ENCODE data around the gene OR52A1. TPM values are rescaled to one million over a fixed set of nuclear protein-coding genes. Genes with fewer than 3 reads are reported as not detected.
"Not testable (repeated sequence)": the region's sequence is repeated elsewhere in the genome, so short reads cannot be mapped to it uniquely, and the experiment has no call there.

OR52A1 gene
- total RNA-seq, 2 experiments from 2014 or later: not detected

- no peak for DNase-seq (ENCODE audit: low spot score)
- TF ChIP-seq EZH2phosphoT487 (IDR thresholded peaks at IDR 0.05; ENCODE audit: borderline replicate concordance, low read depth, low read length) (no peak), CTCF (conservative IDR thresholded peaks at IDR 0.05; ENCODE audit: low read length) (no peak)
- no peaks in the 10 kb centered on the region for H3K9me2 ChIP-seq (ENCODE audit: insufficient read depth, low read length)
- H3K4me3 ChIP-seq (ENCODE audit: low read depth, low read length, poor library complexity, severe bottlenecking): no peak overlapping the region
- no peak overlapping the region for H3K4me2 ChIP-seq (ENCODE audit: low read length)
- no TSS peak for BruUV-seq (replicated peaks)
- no peaks in the 10 kb centered on the region for H3K4me1 ChIP-seq (ENCODE audit: insufficient read depth, low read length, poor library complexity, severe bottlenecking)
- no peaks in the 10 kb centered on the region for H3K36me3 ChIP-seq (ENCODE audit: insufficient read depth, low read length)
- no peak overlapping the region for H2AFZ ChIP-seq (ENCODE audit: low read length)
- no peaks in the 10 kb centered on the region for H3K9me3 ChIP-seq (ENCODE audit: low read length)
- intact Hi-C loops (cut with micrococcal nuclease; ENCODE audit: unreplicated experiment): no loop called here
- no peaks in the 10 kb centered on the region; the same call in 1 of the 2 replicates for H3K79me2 ChIP-seq (ENCODE audit: insufficient read depth, low read depth, low read length)
- ChIA-PET POLR2A (interaction anchor here (0.6 to 1.7 kb wide), 2 partner anchors 10 to 583 kb away, joined by 3 to 7 read pairs; no protein-coding TSS in a partner anchor), CTCF (ENCODE audit: unreplicated experiment) (no interaction called here)
- H3K27ac ChIP-seq (ENCODE audit: low read depth, low read length, poor library complexity, severe bottlenecking): no peak overlapping the region
- H4K20me1 ChIP-seq (ENCODE audit: insufficient read depth, low read length): no peaks in the 10 kb centered on the region
These were observed 754 bp downstream of the OR52A1 start for GRCh38 chr11:5153574-5154431.

- Histone ChIP-seq H3K79me2 (ENCODE audit: insufficient read depth, low read depth, low read length) (no peaks in the 10 kb centered on the region; the same call in 1 of the 2 replicates), H3K27ac (ENCODE audit: low read depth, low read length, poor library complexity, severe bottlenecking) (no peak overlapping the region), H3K36me3 (ENCODE audit: insufficient read depth, low read length) (no peaks in the 10 kb centered on the region), H3K4me2 (ENCODE audit: low read length) (no peak overlapping the region), H3K4me1 (ENCODE audit: insufficient read depth, low read length, poor library complexity, severe bottlenecking) (no peaks in the 10 kb centered on the region), H3K4me3 (ENCODE audit: low read depth, low read length, poor library complexity, severe bottlenecking) (no peak overlapping the region), H3K9me3 (ENCODE audit: low read length) (no peaks in the 10 kb centered on the region), H4K20me1 (ENCODE audit: insufficient read depth, low read length) (no peaks in the 10 kb centered on the region), H3K9me2 (ENCODE audit: insufficient read depth, low read length) (no peaks in the 10 kb centered on the region), H2AFZ (ENCODE audit: low read length) (no peak overlapping the region)
- no TSS peak for BruUV-seq (replicated peaks)
- POLR2A ChIA-PET: no interaction called here
- TF ChIP-seq CTCF (conservative IDR thresholded peaks at IDR 0.05; ENCODE audit: low read length): no peak
- no peak for TF ChIP-seq EZH2phosphoT487 (IDR thresholded peaks at IDR 0.05; ENCODE audit: borderline replicate concordance, low read depth, low read length)
- DNase-seq (ENCODE audit: low spot score): no peak
- intact Hi-C loops (cut with micrococcal nuclease; ENCODE audit: unreplicated experiment): no loop called here
- CTCF ChIA-PET (ENCODE audit: unreplicated experiment): no interaction called here
These were observed 2.8 kb downstream of the OR52A1 start for GRCh38 chr11:5151713-5152153.

- H2AFZ ChIP-seq (ENCODE audit: low read length); DNase-seq (ENCODE audit: low spot score); H3K9me2 ChIP-seq (ENCODE audit: insufficient read depth, low read length); H4K20me1 ChIP-seq (ENCODE audit: insufficient read depth, low read length); intact Hi-C loops (cut with micrococcal nuclease; ENCODE audit: unreplicated experiment); H3K4me2 ChIP-seq (ENCODE audit: low read length); H3K9me3 ChIP-seq (ENCODE audit: low read length); H3K79me2 ChIP-seq (ENCODE audit: insufficient read depth, low read depth, low read length); BruUV-seq (replicated peaks); CTCF ChIA-PET (ENCODE audit: unreplicated experiment); H3K36me3 ChIP-seq (ENCODE audit: insufficient read depth, low read length); H3K27ac ChIP-seq (ENCODE audit: low read depth, low read length, poor library complexity, severe bottlenecking); H3K4me3 ChIP-seq (ENCODE audit: low read depth, low read length, poor library complexity, severe bottlenecking); H3K4me1 ChIP-seq (ENCODE audit: insufficient read depth, low read length, poor library complexity, severe bottlenecking): not testable (repeated sequence)
- POLR2A ChIA-PET: interaction anchor here (1.7 kb wide), 1 partner anchor 10 kb away, joined by 7 read pairs; the partner anchor contains the start of gene OR52A1
These were observed 10.4 kb downstream of the OR52A1 start for GRCh38 chr11:5144206-5144605.

All from OCI-LY7 (cell line).